ENCODE results near the gene CLEC6A. TPM values are rescaled to one million over a fixed set of nuclear protein-coding genes. Genes with fewer than 3 reads are reported as not detected.

Gene CLEC6A
- total RNA-seq, 1 donor from 2014 or later = not detected

GRCh38 chr12:8449355-8449859 is 6.4 kb upstream of the CLEC6A start:
- H3K4me1 Mint-ChIP-seq (ENCODE audit: low read depth) = no peaks in the 10 kb centered on the region
- no peak for TF ChIP-seq CTCF (IDR thresholded peaks at IDR 0.05)
- H3K27me3 Mint-ChIP-seq (ENCODE audit: low read depth) = peaks cover 9% of the 10 kb centered on the region
- DNase-seq (ENCODE audit: low spot score) = no peak
- no peak overlapping the region for H3K4me3 Mint-ChIP-seq (ENCODE audit: unreplicated experiment)
- peak overlapping the region; percentile 49 for H3K27ac Mint-ChIP-seq (ENCODE audit: unreplicated experiment)
- no peaks in the 10 kb centered on the region for H3K36me3 Mint-ChIP-seq (ENCODE audit: low read depth)
- H3K9me3 Mint-ChIP-seq (ENCODE audit: low read depth) = no peaks in the 10 kb centered on the region

GRCh38 chr12:8452036-8452435 is 3.7 kb upstream of the CLEC6A start:
- no peak for DNase-seq (ENCODE audit: low spot score)
- Mint-ChIP-seq H3K27me3 (ENCODE audit: low read depth) (peaks cover 15% of the 10 kb centered on the region), H3K36me3 (ENCODE audit: low read depth) (no peaks in the 10 kb centered on the region), H3K27ac (ENCODE audit: unreplicated experiment) (no peak overlapping the region), H3K4me3 (ENCODE audit: unreplicated experiment) (no peak overlapping the region), H3K4me1 (ENCODE audit: low read depth) (no peaks in the 10 kb centered on the region), H3K9me3 (ENCODE audit: low read depth) (no peaks in the 10 kb centered on the region)
- no peak for TF ChIP-seq CTCF (IDR thresholded peaks at IDR 0.05)

- Mint-ChIP-seq H3K9me3 (ENCODE audit: low read depth) (no peaks in the 10 kb centered on the region), H3K36me3 (ENCODE audit: low read depth) (no peaks in the 10 kb centered on the region), H3K27me3 (ENCODE audit: low read depth) (peaks cover 17% of the 10 kb centered on the region), H3K27ac (ENCODE audit: unreplicated experiment) (no peak overlapping the region), H3K4me1 (ENCODE audit: low read depth) (no peaks in the 10 kb centered on the region), H3K4me3 (ENCODE audit: unreplicated experiment) (no peak overlapping the region)
- TF ChIP-seq CTCF (IDR thresholded peaks at IDR 0.05) = no peak
- no peak for DNase-seq (ENCODE audit: low spot score)
Measured at GRCh38 chr12:8453021-8453513, 2.7 kb upstream of the CLEC6A start.

- Mint-ChIP-seq H3K4me3 (ENCODE audit: unreplicated experiment) (no peak overlapping the region), H3K36me3 (ENCODE audit: low read depth) (no peaks in the 10 kb centered on the region), H3K4me1 (ENCODE audit: low read depth) (no peaks in the 10 kb centered on the region), H3K9me3 (ENCODE audit: low read depth) (no peaks in the 10 kb centered on the region), H3K27ac (ENCODE audit: unreplicated experiment) (no peak overlapping the region), H3K27me3 (ENCODE audit: low read depth) (peaks cover 17% of the 10 kb centered on the region)
- no peak for TF ChIP-seq CTCF (IDR thresholded peaks at IDR 0.05)
- DNase-seq (ENCODE audit: low spot score) = no peak
Measured at GRCh38 chr12:8453796-8454195, 2.0 kb upstream of the CLEC6A start.

- no peak for TF ChIP-seq CTCF (IDR thresholded peaks at IDR 0.05)
- no peaks in the 10 kb centered on the region for H3K9me3 Mint-ChIP-seq (ENCODE audit: low read depth)
- peaks cover 21% of the 10 kb centered on the region for H3K27me3 Mint-ChIP-seq (ENCODE audit: low read depth)
- no peaks in the 10 kb centered on the region for H3K4me1 Mint-ChIP-seq (ENCODE audit: low read depth)
- no peaks in the 10 kb centered on the region for H3K36me3 Mint-ChIP-seq (ENCODE audit: low read depth)
- H3K4me3 Mint-ChIP-seq (ENCODE audit: unreplicated experiment) = no peak overlapping the region
- no peak overlapping the region for H3K27ac Mint-ChIP-seq (ENCODE audit: unreplicated experiment)
- DNase-seq (ENCODE audit: low spot score) = no peak
Measured at GRCh38 chr12:8455271-8455670, 491 bp upstream of the CLEC6A start.
